HCT116 (cell line): ENCODE measurements around the gene CFAP61.

Source experiments
- CEBPB ChIP-seq: IDR thresholded peaks from 2 replicates; pipeline ENCODE4 v1.6.1; 2012; ENCODE audit warnings: low read depth
- EGR1 ChIP-seq: IDR thresholded peaks from 2 replicates; pipeline ENCODE4 v1.6.1; 2012; ENCODE audit warnings: low read depth
- EZH2 ChIP-seq: fragments of 200-600 bp; sonication (generic); IDR thresholded peaks from 2 replicates; pipeline ENCODE4 v1.6.1; 2017; ENCODE audit warnings: antibody characterized with exemption, mixed run types
- POLR2A ChIP-seq: IDR thresholded peaks from 2 replicates; pipeline ENCODE4 v1.7.0; 2011; ENCODE audit warnings: borderline replicate concordance; ENCODE audit not compliant: insufficient read depth, insufficient read length; ENCODE audit errors: extremely low read depth
- POLR2AphosphoS5 ChIP-seq: IDR thresholded peaks from 2 replicates; pipeline ENCODE4 v1.6.1; 2011; ENCODE audit warnings: mild to moderate bottlenecking, low read depth, low read length, moderate library complexity
- REST ChIP-seq: IDR thresholded peaks from 2 replicates; pipeline ENCODE4 v1.6.1; 2012; ENCODE audit warnings: low read depth
- TCF7L2 ChIP-seq: IDR thresholded peaks from 2 replicates; pipeline ENCODE4 v1.7.0; 2011; ENCODE audit warnings: borderline replicate concordance, inconsistent platforms; ENCODE audit not compliant: insufficient read depth, insufficient read length; ENCODE audit errors: extremely low read depth
- ZBTB33 ChIP-seq: IDR thresholded peaks from 2 replicates; pipeline ENCODE4 v1.6.1; 2011; ENCODE audit warnings: mild to moderate bottlenecking, low read length, moderate library complexity; ENCODE audit not compliant: insufficient replicate concordance; ENCODE audit errors: extremely low read depth
- ZNF274 ChIP-seq: fragments of 200-500 bp; sonication (Bioruptor generic); IDR thresholded peaks from 2 replicates; pipeline ENCODE4 v1.6.1; 2014; ENCODE audit warnings: mild to moderate bottlenecking, low read depth, low read length, inconsistent platforms
- TF ChIP-seq, protein P1 (sequence below): IDR thresholded peaks from 2 replicates; pipeline ENCODE4 v1.6.1; 2012
- TF ChIP-seq, protein P2 (sequence below), 3 experiments: fragments of 200-600 bp in 1 of 3; sonication (generic) in 1 of 3; IDR thresholded peaks in 2 of 3; conservative IDR thresholded peaks in 1 of 3; 2 replicates each; pipeline ENCODE4 v1.5.1; 2012 to 2017; ENCODE audit warnings: low read depth in 2 of 3, low read length in 2 of 3, antibody characterized with exemption in 1 of 3, borderline replicate concordance in 1 of 3, control low read depth in 1 of 3, mild to moderate bottlenecking in 1 of 3, mixed read lengths in 1 of 3, mixed run types in 1 of 3, moderate library complexity in 1 of 3; ENCODE audit not compliant: insufficient read depth in 1 of 3

DNA sequence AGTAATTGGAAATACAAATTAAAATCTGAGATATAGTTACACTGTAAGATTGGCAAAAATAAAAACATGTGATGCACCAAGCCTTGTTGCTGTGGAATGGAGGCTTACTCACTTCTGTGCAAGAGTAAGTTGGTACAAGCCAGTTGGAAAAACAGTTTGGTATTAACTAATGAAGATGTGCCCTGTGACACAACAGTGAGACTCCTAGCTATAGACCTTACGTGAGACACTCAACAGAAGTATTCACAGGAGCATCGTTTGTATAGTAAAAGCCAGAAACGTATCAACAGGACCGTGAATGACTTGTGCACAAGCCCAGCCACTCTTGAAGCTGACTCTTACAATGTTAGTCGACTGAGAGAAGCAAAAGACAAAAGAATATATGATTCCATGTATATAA, 20.5 kb upstream of the CFAP61 start:
- TF ChIP-seq, protein P1, sequence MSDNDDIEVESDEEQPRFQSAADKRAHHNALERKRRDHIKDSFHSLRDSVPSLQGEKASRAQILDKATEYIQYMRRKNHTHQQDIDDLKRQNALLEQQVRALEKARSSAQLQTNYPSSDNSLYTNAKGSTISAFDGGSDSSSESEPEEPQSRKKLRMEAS: no peak
- TF ChIP-seq POLR2A (no peak), CEBPB (no peak), EZH2 (no peak), EGR1 (no peak), REST (no peak), ZNF274 (no peak), ZBTB33 (no peak), POLR2AphosphoS5 (no peak), TCF7L2 (no peak)
- TF ChIP-seq, protein P2, sequence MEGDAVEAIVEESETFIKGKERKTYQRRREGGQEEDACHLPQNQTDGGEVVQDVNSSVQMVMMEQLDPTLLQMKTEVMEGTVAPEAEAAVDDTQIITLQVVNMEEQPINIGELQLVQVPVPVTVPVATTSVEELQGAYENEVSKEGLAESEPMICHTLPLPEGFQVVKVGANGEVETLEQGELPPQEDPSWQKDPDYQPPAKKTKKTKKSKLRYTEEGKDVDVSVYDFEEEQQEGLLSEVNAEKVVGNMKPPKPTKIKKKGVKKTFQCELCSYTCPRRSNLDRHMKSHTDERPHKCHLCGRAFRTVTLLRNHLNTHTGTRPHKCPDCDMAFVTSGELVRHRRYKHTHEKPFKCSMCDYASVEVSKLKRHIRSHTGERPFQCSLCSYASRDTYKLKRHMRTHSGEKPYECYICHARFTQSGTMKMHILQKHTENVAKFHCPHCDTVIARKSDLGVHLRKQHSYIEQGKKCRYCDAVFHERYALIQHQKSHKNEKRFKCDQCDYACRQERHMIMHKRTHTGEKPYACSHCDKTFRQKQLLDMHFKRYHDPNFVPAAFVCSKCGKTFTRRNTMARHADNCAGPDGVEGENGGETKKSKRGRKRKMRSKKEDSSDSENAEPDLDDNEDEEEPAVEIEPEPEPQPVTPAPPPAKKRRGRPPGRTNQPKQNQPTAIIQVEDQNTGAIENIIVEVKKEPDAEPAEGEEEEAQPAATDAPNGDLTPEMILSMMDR (IDR thresholded peaks at IDR 0.05 in 2 of 3, conservative IDR thresholded peaks at IDR 0.05 in 1 of 3; ENCODE audit: borderline replicate concordance in 1 of 3, insufficient read depth in 1 of 3, low read depth in 2 of 3, low read length in 2 of 3): no peak
